ENCODE data around the gene ERVW-1. TPM values are rescaled to one million over a fixed set of nuclear protein-coding genes. Genes with fewer than 3 reads are reported as not detected.
"Not testable (repeated sequence)": the region's sequence is repeated elsewhere in the genome, so short reads cannot be mapped to it uniquely, and the experiment has no call there.

ERVW-1 gene
- total RNA-seq, 1 donor from 2014 or later = not detected

GRCh38 chr7:92496876-92497275 lies 19.1 kb upstream of the ERVW-1 start:
- TF ChIP-seq CTCF (IDR thresholded peaks at IDR 0.05) = no peak
- no peak for TF ChIP-seq POLR2A (IDR thresholded peaks at IDR 0.05)
- Histone ChIP-seq H3K36me3 (peaks cover 0 to 47% of the 10 kb centered on the region in 2 donors), H3K27ac (no peak overlapping the region), H3K27me3 (no peaks in the 10 kb centered on the region), H3K9me3 (no peaks in the 10 kb centered on the region), H3K4me1 (no peaks in the 10 kb centered on the region), H3K4me3 (no peak overlapping the region)
- no peak for DNase-seq (ENCODE audit: extremely low spot score in 2 of 2)
- intact Hi-C loops (cut with DNase I) = no loop called here

- Histone ChIP-seq H3K27ac (no peak overlapping the region), H3K4me1 (no peaks in the 10 kb centered on the region), H3K27me3 (no peaks in the 10 kb centered on the region), H3K36me3 (peaks cover 0 to 67% of the 10 kb centered on the region in 2 donors), H3K4me3 (no peak overlapping the region), H3K9me3 (no peaks in the 10 kb centered on the region)
- no peak for TF ChIP-seq CTCF (IDR thresholded peaks at IDR 0.05)
- TF ChIP-seq POLR2A (IDR thresholded peaks at IDR 0.05) = no peak
- TF ChIP-seq POLR2AphosphoS5 (IDR thresholded peaks at IDR 0.05; ENCODE audit: insufficient read depth in 1 of 2, low read depth in 1 of 2) = no peak
- no peak for DNase-seq (ENCODE audit: extremely low spot score in 2 of 2)
- intact Hi-C loops (cut with DNase I) = no loop called here
These were observed 11.9 kb upstream of the ERVW-1 start for GRCh38 chr7:92489634-92490033.

GRCh38 chr7:92487804-92488203 lies 10.1 kb upstream of the ERVW-1 start:
- no peak for DNase-seq (ENCODE audit: extremely low spot score in 2 of 2)
- Histone ChIP-seq H3K27me3 (no peaks in the 10 kb centered on the region), H3K4me1 (no peaks in the 10 kb centered on the region), H3K27ac (no peak overlapping the region), H3K9me3 (no peaks in the 10 kb centered on the region), H3K36me3 (peaks cover 0 to 57% of the 10 kb centered on the region in 2 donors), H3K4me3 (no peak overlapping the region)
- intact Hi-C loops (cut with DNase I) = no loop called here
- TF ChIP-seq POLR2AphosphoS5 (IDR thresholded peaks at IDR 0.05; ENCODE audit: insufficient read depth in 1 of 2, low read depth in 1 of 2) (no peak), POLR2A (IDR thresholded peaks at IDR 0.05) (no peak), CTCF (IDR thresholded peaks at IDR 0.05) (no peak)

GRCh38 chr7:92485974-92486373 lies 8.2 kb upstream of the ERVW-1 start:
- no peak overlapping the region for H3K27ac ChIP-seq
- intact Hi-C loops (cut with DNase I) = no loop called here
- no peaks in the 10 kb centered on the region for H3K4me1 ChIP-seq
- no peak overlapping the region for H3K4me3 ChIP-seq
- H3K9me3 ChIP-seq = no peaks in the 10 kb centered on the region
- H3K27me3 ChIP-seq = no peaks in the 10 kb centered on the region
- TF ChIP-seq POLR2A (IDR thresholded peaks at IDR 0.05) = no peak
- no peak for TF ChIP-seq CTCF (IDR thresholded peaks at IDR 0.05)
- no peak for TF ChIP-seq POLR2AphosphoS5 (IDR thresholded peaks at IDR 0.05; ENCODE audit: insufficient read depth in 1 of 2, low read depth in 1 of 2)
- H3K36me3 ChIP-seq = peaks cover 0 to 38% of the 10 kb centered on the region in 2 donors
- DNase-seq (ENCODE audit: extremely low spot score in 2 of 2) = no peak

- DNase-seq (ENCODE audit: extremely low spot score in 2 of 2) = no peak
- Histone ChIP-seq H3K4me1 (no peaks in the 10 kb centered on the region), H3K27ac (no peak overlapping the region), H3K4me3 (no peak overlapping the region), H3K36me3 (peaks cover 0 to 34% of the 10 kb centered on the region in 2 donors), H3K9me3 (no peaks in the 10 kb centered on the region), H3K27me3 (no peaks in the 10 kb centered on the region)
- intact Hi-C loops (cut with DNase I) = no loop called here
- TF ChIP-seq POLR2A (IDR thresholded peaks at IDR 0.05) (no peak), CTCF (IDR thresholded peaks at IDR 0.05) (no peak), POLR2AphosphoS5 (IDR thresholded peaks at IDR 0.05; ENCODE audit: insufficient read depth in 1 of 2, low read depth in 1 of 2) (no peak)
These were observed 7.6 kb upstream of the ERVW-1 start for GRCh38 chr7:92485267-92485892.

GRCh38 chr7:92484226-92484625 lies 6.5 kb upstream of the ERVW-1 start:
- H3K27ac ChIP-seq; H3K27me3 ChIP-seq; H3K9me3 ChIP-seq; intact Hi-C loops (cut with DNase I); H3K4me3 ChIP-seq; DNase-seq (ENCODE audit: extremely low spot score in 2 of 2); H3K4me1 ChIP-seq: not testable (repeated sequence)
- peaks cover 0 to 28% of the 10 kb centered on the region in 2 donors for H3K36me3 ChIP-seq

- H3K4me3 ChIP-seq; H3K27me3 ChIP-seq; H3K4me1 ChIP-seq; intact Hi-C loops (cut with DNase I); DNase-seq (ENCODE audit: extremely low spot score in 2 of 2); H3K9me3 ChIP-seq; H3K27ac ChIP-seq: not testable (repeated sequence)
- H3K36me3 ChIP-seq = peaks cover 0 to 24% of the 10 kb centered on the region in 2 donors
These were observed 5.9 kb upstream of the ERVW-1 start for GRCh38 chr7:92483624-92484023.

GRCh38 chr7:92479146-92479545 lies 1.4 kb upstream of the ERVW-1 start:
- H3K36me3 ChIP-seq; H3K4me3 ChIP-seq; DNase-seq (ENCODE audit: extremely low spot score in 2 of 2); intact Hi-C loops (cut with DNase I); H3K27ac ChIP-seq; H3K27me3 ChIP-seq; H3K9me3 ChIP-seq; H3K4me1 ChIP-seq: not testable (repeated sequence)
